Upper lobe of left lung (tissue), 4 donors: ENCODE data around the gene TMEM150B.

Experiments
- POLR2A ChIP-seq, 4 donors: fragments of 450-650 bp; IDR thresholded peaks; one replicate each; pipeline ENCODE4 v1.5.1; 2016 to 2017; ENCODE audit warnings: antibody characterized with exemption in 4 of 4, mild to moderate bottlenecking in 2 of 4
- POLR2AphosphoS5 ChIP-seq, 2 donors: sonication (generic); formaldehyde crosslinking; IDR thresholded peaks; one replicate each; pipeline ENCODE4 v1.5.1; 2017; ENCODE audit warnings: antibody characterized with exemption in 2 of 2
- TF ChIP-seq, protein P1 (sequence below), 6 experiments: fragments of 450-650 bp in 4 of 6; fragments of 200-600 bp in 2 of 6; sonication (generic) in 2 of 6; IDR thresholded peaks; one replicate each; pipeline ENCODE4 v1.5.1; 2016 to 2019; ENCODE audit warnings: antibody characterized with exemption in 6 of 6

- TF ChIP-seq, protein P1, sequence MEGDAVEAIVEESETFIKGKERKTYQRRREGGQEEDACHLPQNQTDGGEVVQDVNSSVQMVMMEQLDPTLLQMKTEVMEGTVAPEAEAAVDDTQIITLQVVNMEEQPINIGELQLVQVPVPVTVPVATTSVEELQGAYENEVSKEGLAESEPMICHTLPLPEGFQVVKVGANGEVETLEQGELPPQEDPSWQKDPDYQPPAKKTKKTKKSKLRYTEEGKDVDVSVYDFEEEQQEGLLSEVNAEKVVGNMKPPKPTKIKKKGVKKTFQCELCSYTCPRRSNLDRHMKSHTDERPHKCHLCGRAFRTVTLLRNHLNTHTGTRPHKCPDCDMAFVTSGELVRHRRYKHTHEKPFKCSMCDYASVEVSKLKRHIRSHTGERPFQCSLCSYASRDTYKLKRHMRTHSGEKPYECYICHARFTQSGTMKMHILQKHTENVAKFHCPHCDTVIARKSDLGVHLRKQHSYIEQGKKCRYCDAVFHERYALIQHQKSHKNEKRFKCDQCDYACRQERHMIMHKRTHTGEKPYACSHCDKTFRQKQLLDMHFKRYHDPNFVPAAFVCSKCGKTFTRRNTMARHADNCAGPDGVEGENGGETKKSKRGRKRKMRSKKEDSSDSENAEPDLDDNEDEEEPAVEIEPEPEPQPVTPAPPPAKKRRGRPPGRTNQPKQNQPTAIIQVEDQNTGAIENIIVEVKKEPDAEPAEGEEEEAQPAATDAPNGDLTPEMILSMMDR (IDR thresholded peaks at IDR 0.05): no peak
- TF ChIP-seq POLR2AphosphoS5 (IDR thresholded peaks at IDR 0.05): no peak
- no peak for TF ChIP-seq POLR2A (IDR thresholded peaks at IDR 0.05)
Measured at GRCh38 chr19:55275851-55276719, 49.1 kb downstream of the TMEM150B start.
